GM12891 (cell line): ENCODE data around the gene SMIM38.

ENCODE experiments used
- DNase-seq: peaks from one replicate; pipeline ENCODE4 v3.0.0; 2011; ENCODE audit warnings: low spot score; ENCODE audit not compliant: insufficient read length
- FAIRE-seq: peaks from 2 replicates; lab custom pipeline; 2011; peaks lifted over from hg19 to GRCh38; lab: Jason Lieb, UNC
- PAX5 ChIP-seq: IDR thresholded peaks from 2 replicates; pipeline ENCODE4 v1.6.1; 2011; ENCODE audit warnings: low read length, moderate library complexity, mild to moderate bottlenecking; ENCODE audit not compliant: insufficient read depth, severe bottlenecking
- POLR2A ChIP-seq: IDR thresholded peaks from 2 replicates; pipeline ENCODE4 v1.6.1; 2011; ENCODE audit warnings: low read depth, low read length, control low read depth
- POLR2AphosphoS5 ChIP-seq: IDR thresholded peaks from 2 replicates; pipeline ENCODE4 v1.6.1; 2011; ENCODE audit warnings: low read depth, low read length, control low read depth
- POU2F2 ChIP-seq: IDR thresholded peaks from 2 replicates; pipeline ENCODE4 v1.6.1; 2011; ENCODE audit warnings: low read depth, mild to moderate bottlenecking, control low read depth, low read length, moderate library complexity
- SPI1 ChIP-seq: IDR thresholded peaks from 2 replicates; pipeline ENCODE4 v1.6.1; 2011; ENCODE audit warnings: low read depth, low read length, control low read depth
- TAF1 ChIP-seq: IDR thresholded peaks from 2 replicates; pipeline ENCODE4 v1.6.1; 2011; ENCODE audit warnings: low read depth, low read length, control low read depth

Gene SMIM38

GRCh38 chr11:69150175-69150574 lies 5.6 kb upstream of the SMIM38 start:
- DNase-seq = no peak
- TF ChIP-seq POU2F2 = no peak
- no peak for TF ChIP-seq POLR2AphosphoS5
- no peak for TF ChIP-seq TAF1
- no peak for FAIRE-seq

- no peak for TF ChIP-seq SPI1
- no peak for TF ChIP-seq POU2F2
- no peak for TF ChIP-seq PAX5
- no peak for TF ChIP-seq POLR2AphosphoS5
- no peak for TF ChIP-seq POLR2A
- TF ChIP-seq TAF1 = no peak
- no peak for FAIRE-seq
- DNase-seq = no peak
Observed at GRCh38 chr11:69151836-69152235, 3.9 kb upstream of the SMIM38 start.

GRCh38 chr11:69152733-69153421 lies 2.9 kb upstream of the SMIM38 start:
- no peak for FAIRE-seq
- TF ChIP-seq POU2F2 (no peak), PAX5 (no peak), TAF1 (no peak), POLR2A (no peak), SPI1 (no peak), POLR2AphosphoS5 (no peak)

GRCh38 chr11:69153661-69154060 lies 2.1 kb upstream of the SMIM38 start:
- FAIRE-seq (no peak), DNase-seq (no peak)
- TF ChIP-seq PAX5 = no peak
- no peak for TF ChIP-seq SPI1
- TF ChIP-seq POLR2AphosphoS5 = no peak
- no peak for TF ChIP-seq TAF1
- no peak for TF ChIP-seq POLR2A
- no peak for TF ChIP-seq POU2F2

More at GRCh38 chr11:69152733-69153421, 2.9 kb upstream of the SMIM38 start:
- no peak for DNase-seq

GRCh38 chr11:69154211-69154913 lies 1.4 kb upstream of the SMIM38 start:
- DNase-seq (no peak), FAIRE-seq (no peak)
- no peak for TF ChIP-seq POU2F2
- no peak for TF ChIP-seq TAF1
- no peak for TF ChIP-seq SPI1
- TF ChIP-seq POLR2A = no peak
- no peak for TF ChIP-seq PAX5
- TF ChIP-seq POLR2AphosphoS5 = no peak

GRCh38 chr11:69154938-69155301 lies 815 bp upstream of the SMIM38 start:
- no peak for TF ChIP-seq POU2F2
- TF ChIP-seq POLR2AphosphoS5 = no peak
- TF ChIP-seq TAF1 = no peak
- TF ChIP-seq PAX5 = no peak
- TF ChIP-seq SPI1 = no peak
- no peak for TF ChIP-seq POLR2A
- FAIRE-seq = no peak
- DNase-seq = no peak

- FAIRE-seq (no peak), DNase-seq (no peak)
- TF ChIP-seq PAX5 (no peak), POLR2AphosphoS5 (no peak), POLR2A (no peak), TAF1 (no peak), SPI1 (no peak), POU2F2 (no peak)
Observed at GRCh38 chr11:69156235-69156639, 502 bp downstream of the SMIM38 start.

GRCh38 chr11:69156673-69157155 lies 979 bp downstream of the SMIM38 start:
- no peak for DNase-seq
- FAIRE-seq = no peak
- TF ChIP-seq POLR2AphosphoS5 (no peak), SPI1 (no peak), PAX5 (no peak), TAF1 (no peak), POU2F2 (no peak), POLR2A (no peak)

- DNase-seq (no peak), FAIRE-seq (no peak)
- TF ChIP-seq POLR2A (no peak), TAF1 (no peak), POU2F2 (no peak), POLR2AphosphoS5 (no peak), PAX5 (no peak), SPI1 (no peak)
Observed at GRCh38 chr11:69157156-69157821, 1.6 kb downstream of the SMIM38 start.
